ENCODE measurements around the gene LINGO4. TPM values are rescaled to one million over a fixed set of nuclear protein-coding genes. Genes with fewer than 3 reads are reported as not detected.

Gene LINGO4
- total and polyA plus RNA-seq, 2 experiments from 2014 or later: not detected

GRCh38 chr1:151852733-151853132 is 47.5 kb upstream of the LINGO4 start:
- no peak overlapping the region for H3K4me3 ChIP-seq
- H4K20me1 ChIP-seq (ENCODE audit: insufficient read depth, poor library complexity, severe bottlenecking): no peaks in the 10 kb centered on the region
- no peaks in the 10 kb centered on the region for H3K9me3 ChIP-seq (ENCODE audit: low read depth)
- no peaks in the 10 kb centered on the region for H3K79me2 ChIP-seq
- 95% methylated on average over 4 of the region's 4 CpGs for WGBS (ENCODE audit: low lambda C conversion rate, missing lambda C conversion rate)
- H3K27ac ChIP-seq: no peak overlapping the region
- no peaks in the 10 kb centered on the region for H3K4me1 ChIP-seq (ENCODE audit: insufficient read depth)
- H3K9me2 ChIP-seq (replicated peaks; ENCODE audit: insufficient read depth): no peaks in the 10 kb centered on the region
- no peaks in the 10 kb centered on the region for H3K36me3 ChIP-seq (replicated peaks; ENCODE audit: insufficient read depth, low read depth)
- no peak for TF ChIP-seq EZH2 (IDR thresholded peaks at IDR 0.05; ENCODE audit: borderline replicate concordance)
- TF ChIP-seq EZH2phosphoT487 (IDR thresholded peaks at IDR 0.05; ENCODE audit: low read depth, severe bottlenecking, unreplicated experiment): no peak
- TF ChIP-seq, protein P1, sequence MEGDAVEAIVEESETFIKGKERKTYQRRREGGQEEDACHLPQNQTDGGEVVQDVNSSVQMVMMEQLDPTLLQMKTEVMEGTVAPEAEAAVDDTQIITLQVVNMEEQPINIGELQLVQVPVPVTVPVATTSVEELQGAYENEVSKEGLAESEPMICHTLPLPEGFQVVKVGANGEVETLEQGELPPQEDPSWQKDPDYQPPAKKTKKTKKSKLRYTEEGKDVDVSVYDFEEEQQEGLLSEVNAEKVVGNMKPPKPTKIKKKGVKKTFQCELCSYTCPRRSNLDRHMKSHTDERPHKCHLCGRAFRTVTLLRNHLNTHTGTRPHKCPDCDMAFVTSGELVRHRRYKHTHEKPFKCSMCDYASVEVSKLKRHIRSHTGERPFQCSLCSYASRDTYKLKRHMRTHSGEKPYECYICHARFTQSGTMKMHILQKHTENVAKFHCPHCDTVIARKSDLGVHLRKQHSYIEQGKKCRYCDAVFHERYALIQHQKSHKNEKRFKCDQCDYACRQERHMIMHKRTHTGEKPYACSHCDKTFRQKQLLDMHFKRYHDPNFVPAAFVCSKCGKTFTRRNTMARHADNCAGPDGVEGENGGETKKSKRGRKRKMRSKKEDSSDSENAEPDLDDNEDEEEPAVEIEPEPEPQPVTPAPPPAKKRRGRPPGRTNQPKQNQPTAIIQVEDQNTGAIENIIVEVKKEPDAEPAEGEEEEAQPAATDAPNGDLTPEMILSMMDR (IDR thresholded peaks at IDR 0.05; ENCODE audit: poor library complexity): no peak
- no peak overlapping the region for H3K4me2 ChIP-seq
- DNase-seq (ENCODE audit: low spot score): no peak
- H2AFZ ChIP-seq: no peak overlapping the region
- H3K27me3 ChIP-seq: peaks cover 4% of the 10 kb centered on the region

DNA sequence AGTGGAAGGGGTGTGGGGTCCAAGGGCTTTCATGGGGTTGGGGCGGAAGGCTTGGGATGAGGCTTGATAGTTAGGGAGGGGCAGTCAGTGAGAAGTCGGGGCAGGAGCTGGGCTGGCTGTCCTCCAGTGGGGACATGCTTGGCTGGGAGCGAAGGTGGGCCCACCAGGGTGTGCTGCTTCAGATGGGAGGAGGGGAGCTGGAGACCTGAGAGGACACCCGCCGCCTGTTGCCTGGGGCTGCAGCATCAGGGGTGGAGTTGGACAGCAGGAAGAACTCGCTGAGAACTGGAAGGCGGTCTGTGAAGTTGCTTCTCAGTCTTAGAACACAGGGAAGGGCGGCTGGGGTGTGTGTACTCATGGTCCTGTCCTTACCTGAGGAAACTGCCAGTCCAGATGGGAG is 46.7 kb upstream of the LINGO4 start:
- H3K27ac ChIP-seq: no peak overlapping the region
- TF ChIP-seq EZH2 (IDR thresholded peaks at IDR 0.05; ENCODE audit: borderline replicate concordance) (no peak), EZH2phosphoT487 (IDR thresholded peaks at IDR 0.05; ENCODE audit: low read depth, severe bottlenecking, unreplicated experiment) (no peak)
- TF ChIP-seq, protein P1 (IDR thresholded peaks at IDR 0.05; ENCODE audit: poor library complexity): no peak
- H3K4me3 ChIP-seq: no peak overlapping the region
- peaks cover 4% of the 10 kb centered on the region for H3K27me3 ChIP-seq
- WGBS (ENCODE audit: low lambda C conversion rate, missing lambda C conversion rate): 79% methylated on average over 7 of the region's 8 CpGs
- no peaks in the 10 kb centered on the region for H4K20me1 ChIP-seq (ENCODE audit: insufficient read depth, poor library complexity, severe bottlenecking)
- no peaks in the 10 kb centered on the region for H3K4me1 ChIP-seq (ENCODE audit: insufficient read depth)
- no peak overlapping the region for H2AFZ ChIP-seq
- H3K9me2 ChIP-seq (replicated peaks; ENCODE audit: insufficient read depth): no peaks in the 10 kb centered on the region
- no peak for DNase-seq (ENCODE audit: low spot score)
- no peak overlapping the region for H3K4me2 ChIP-seq
- no peaks in the 10 kb centered on the region for H3K79me2 ChIP-seq
- H3K36me3 ChIP-seq (replicated peaks; ENCODE audit: insufficient read depth, low read depth): no peaks in the 10 kb centered on the region
- no peaks in the 10 kb centered on the region for H3K9me3 ChIP-seq (ENCODE audit: low read depth)

DNA sequence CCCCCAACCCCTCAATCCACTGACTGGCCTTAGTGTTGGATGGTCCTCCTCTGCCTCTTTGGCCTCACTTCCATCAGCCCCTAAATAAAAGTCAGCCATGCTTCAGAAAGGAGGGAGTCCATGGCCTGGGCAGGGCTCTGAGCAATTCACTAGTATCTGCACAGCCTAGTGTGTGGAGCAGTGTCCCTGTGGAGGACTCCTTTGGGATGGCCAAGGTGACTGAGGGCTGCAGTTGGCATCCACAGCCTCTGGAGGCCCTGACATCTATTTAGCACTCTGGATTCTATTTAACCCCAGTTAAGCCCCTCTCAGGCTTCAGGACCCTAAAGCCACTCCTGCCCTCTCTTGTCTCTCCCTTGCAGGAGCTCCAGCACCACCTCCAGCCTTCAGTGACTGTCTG is 44.7 kb upstream of the LINGO4 start:
- Histone ChIP-seq H2AFZ (no peak overlapping the region), H3K4me2 (no peak overlapping the region), H3K79me2 (no peaks in the 10 kb centered on the region), H3K9me2 (replicated peaks; ENCODE audit: insufficient read depth) (no peaks in the 10 kb centered on the region), H3K4me1 (ENCODE audit: insufficient read depth) (no peaks in the 10 kb centered on the region), H3K4me3 (no peak overlapping the region), H3K27ac (no peak overlapping the region), H3K27me3 (peaks cover 4% of the 10 kb centered on the region), H3K36me3 (replicated peaks; ENCODE audit: insufficient read depth, low read depth) (no peaks in the 10 kb centered on the region), H4K20me1 (ENCODE audit: insufficient read depth, poor library complexity, severe bottlenecking) (no peaks in the 10 kb centered on the region), H3K9me3 (ENCODE audit: low read depth) (no peaks in the 10 kb centered on the region)
- no peak for DNase-seq (ENCODE audit: low spot score)
- no peak for TF ChIP-seq EZH2 (IDR thresholded peaks at IDR 0.05; ENCODE audit: borderline replicate concordance)
- TF ChIP-seq, protein P1 (IDR thresholded peaks at IDR 0.05; ENCODE audit: poor library complexity): no peak
- TF ChIP-seq EZH2phosphoT487 (IDR thresholded peaks at IDR 0.05; ENCODE audit: low read depth, severe bottlenecking, unreplicated experiment): no peak

GRCh38 chr1:151849126-151849525 is 43.9 kb upstream of the LINGO4 start:
- Histone ChIP-seq H3K27me3 (peaks cover 4% of the 10 kb centered on the region), H3K9me3 (ENCODE audit: low read depth) (no peaks in the 10 kb centered on the region), H3K27ac (no peak overlapping the region), H3K4me1 (ENCODE audit: insufficient read depth) (no peaks in the 10 kb centered on the region), H3K36me3 (replicated peaks; ENCODE audit: insufficient read depth, low read depth) (no peaks in the 10 kb centered on the region), H2AFZ (no peak overlapping the region), H3K9me2 (replicated peaks; ENCODE audit: insufficient read depth) (no peaks in the 10 kb centered on the region), H3K4me3 (no peak overlapping the region), H4K20me1 (ENCODE audit: insufficient read depth, poor library complexity, severe bottlenecking) (no peaks in the 10 kb centered on the region), H3K79me2 (no peaks in the 10 kb centered on the region), H3K4me2 (no peak overlapping the region)
- WGBS (ENCODE audit: low lambda C conversion rate, missing lambda C conversion rate): 93% methylated on average over 3 of the region's 3 CpGs
- DNase-seq (ENCODE audit: low spot score): no peak
- TF ChIP-seq EZH2 (IDR thresholded peaks at IDR 0.05; ENCODE audit: borderline replicate concordance): no peak
- no peak for TF ChIP-seq EZH2phosphoT487 (IDR thresholded peaks at IDR 0.05; ENCODE audit: low read depth, severe bottlenecking, unreplicated experiment)
- TF ChIP-seq, protein P1 (IDR thresholded peaks at IDR 0.05; ENCODE audit: poor library complexity): no peak

All from hepatocyte (in vitro differentiated cells).